HCT116 (cell line): ENCODE measurements around the gene ZNF222.

Experiments used
- ATF3 ChIP-seq: IDR thresholded peaks from 2 replicates; pipeline ENCODE4 v1.6.1; 2012
- CEBPB ChIP-seq: IDR thresholded peaks from 2 replicates; pipeline ENCODE4 v1.6.1; 2012; ENCODE audit warnings: low read depth
- CTCF ChIP-seq, 3 experiments: fragments of 200-600 bp in 1 of 3; sonication (generic) in 1 of 3; IDR thresholded peaks in 2 of 3; conservative IDR thresholded peaks in 1 of 3; 2 replicates each; pipeline ENCODE4 v1.5.1; 2012 to 2017; ENCODE audit warnings: low read depth in 2 of 3, low read length in 2 of 3, antibody characterized with exemption in 1 of 3, borderline replicate concordance in 1 of 3, control low read depth in 1 of 3, mild to moderate bottlenecking in 1 of 3, mixed read lengths in 1 of 3, mixed run types in 1 of 3, moderate library complexity in 1 of 3; ENCODE audit not compliant: insufficient read depth in 1 of 3
- EZH2 ChIP-seq: fragments of 200-600 bp; sonication (generic); IDR thresholded peaks from 2 replicates; pipeline ENCODE4 v1.6.1; 2017; ENCODE audit warnings: antibody characterized with exemption, mixed run types
- EZH2phosphoT487 ChIP-seq: fragments of 200-600 bp; IDR thresholded peaks from 2 replicates; pipeline ENCODE4 v1.6.1; 2018; ENCODE audit warnings: antibody characterized with exemption, borderline replicate concordance
- JUND ChIP-seq: IDR thresholded peaks from 2 replicates; pipeline ENCODE4 v1.6.1; 2012
- POLR2A ChIP-seq: IDR thresholded peaks from 2 replicates; pipeline ENCODE4 v1.7.0; 2011; ENCODE audit warnings: borderline replicate concordance; ENCODE audit not compliant: insufficient read depth, insufficient read length; ENCODE audit errors: extremely low read depth
- POLR2AphosphoS5 ChIP-seq: IDR thresholded peaks from 2 replicates; pipeline ENCODE4 v1.6.1; 2011; ENCODE audit warnings: mild to moderate bottlenecking, low read depth, low read length, moderate library complexity
- RAD21 ChIP-seq: IDR thresholded peaks from 2 replicates; pipeline ENCODE4 v1.6.1; 2012; ENCODE audit warnings: low read depth, mild to moderate bottlenecking
- REST ChIP-seq: IDR thresholded peaks from 2 replicates; pipeline ENCODE4 v1.6.1; 2012; ENCODE audit warnings: low read depth
- SP1 ChIP-seq: IDR thresholded peaks from 2 replicates; pipeline ENCODE4 v1.6.1; 2012; ENCODE audit warnings: low read depth
- ZNF274 ChIP-seq: fragments of 200-500 bp; sonication (Bioruptor generic); IDR thresholded peaks from 2 replicates; pipeline ENCODE4 v1.6.1; 2014; ENCODE audit warnings: mild to moderate bottlenecking, low read depth, low read length, inconsistent platforms

- TF ChIP-seq REST (no peak), CTCF (IDR thresholded peaks at IDR 0.05 in 2 of 3, conservative IDR thresholded peaks at IDR 0.05 in 1 of 3; ENCODE audit: borderline replicate concordance in 1 of 3, insufficient read depth in 1 of 3, low read depth in 2 of 3, low read length in 2 of 3) (no peak), POLR2A (no peak), EZH2 (no peak), RAD21 (no peak), POLR2AphosphoS5 (no peak), EZH2phosphoT487 (no peak), SP1 (no peak), ATF3 (no peak), CEBPB (no peak), ZNF274 (no peak), JUND (no peak)
These were observed 6.9 kb downstream of the ZNF222 start for GRCh38 chr19:44032001-44032610.
